ENCODE results near the gene INIP.

Gene INIP

DNA sequence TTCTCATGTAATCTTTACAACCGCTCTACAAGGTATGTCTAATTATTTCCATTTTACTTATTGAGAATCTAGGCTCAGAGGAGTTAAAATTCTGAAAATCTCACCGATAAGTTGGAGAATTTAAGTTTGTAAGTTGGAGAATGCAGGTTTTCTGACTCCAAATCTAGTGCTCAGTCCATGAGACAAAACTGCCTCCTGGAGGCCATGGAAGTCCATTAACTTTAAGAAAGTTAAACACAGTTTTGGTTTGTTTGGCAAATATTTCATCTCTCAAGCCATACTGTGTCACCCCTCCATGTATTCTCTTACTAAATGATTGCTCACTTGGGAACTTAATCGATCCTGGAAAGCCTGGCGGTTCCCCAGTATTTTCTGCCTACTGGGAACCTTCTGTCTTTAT is 52.6 kb downstream of the INIP start:
- DNase-seq: no peak

DNA sequence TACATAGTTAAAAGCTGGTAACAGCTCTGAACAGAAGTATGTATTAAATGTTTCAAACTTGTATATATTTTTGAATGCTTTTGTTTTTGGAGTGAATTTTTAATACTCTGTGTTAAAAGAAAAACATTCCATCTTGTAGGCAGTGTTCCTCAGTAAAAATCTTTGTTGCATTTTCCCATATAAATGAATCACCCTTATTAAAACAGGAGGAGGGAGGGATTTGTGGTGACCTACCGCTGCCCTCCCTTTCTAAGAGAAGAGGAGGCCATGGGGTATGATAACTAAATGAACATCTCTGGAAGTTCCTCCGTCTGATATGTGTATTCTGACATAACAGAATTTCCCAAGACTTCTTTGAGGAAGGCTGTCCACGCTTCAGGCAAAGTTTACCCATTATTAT is 53.4 kb downstream of the INIP start:
- DNase-seq: no peak

DNA sequence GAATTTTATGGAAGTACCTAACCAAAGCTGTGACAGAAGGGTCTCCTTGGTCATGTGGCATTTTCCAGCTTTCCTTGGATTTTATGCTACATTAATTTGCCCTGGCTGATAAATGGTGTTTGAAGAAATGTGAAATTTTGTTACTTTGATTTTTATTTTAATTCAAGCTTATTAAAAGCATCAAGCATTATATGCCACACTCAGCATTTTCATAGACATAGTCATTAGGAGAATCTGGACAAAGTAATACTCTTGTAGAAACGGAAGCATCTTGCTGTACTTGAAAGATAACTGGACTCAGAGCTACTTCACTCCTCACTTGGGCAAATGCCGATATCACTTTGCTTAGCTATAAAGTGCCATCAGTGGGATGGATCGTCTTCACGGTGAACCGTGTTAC is 54.2 kb downstream of the INIP start:
- DNase-seq: no peak

DNA sequence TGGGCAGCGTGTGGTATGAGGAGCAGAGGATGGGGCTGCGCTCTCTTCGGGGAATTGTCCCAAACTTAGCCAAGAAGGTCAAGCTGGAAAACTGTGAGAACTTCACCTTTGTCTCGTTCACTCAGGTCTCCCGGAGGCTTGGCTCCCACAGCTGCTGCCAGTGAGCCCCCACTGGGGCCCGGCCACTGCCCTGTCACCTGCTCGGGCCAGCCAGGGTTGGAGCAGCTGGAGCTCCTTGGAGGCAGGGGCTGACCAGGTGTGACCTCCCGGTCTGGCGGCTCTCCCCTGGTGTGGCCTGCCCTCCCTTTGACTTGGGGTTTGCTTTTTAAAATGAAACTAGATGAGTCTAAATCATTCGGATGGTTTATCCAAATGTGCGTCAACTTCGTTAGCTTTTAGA is 58.0 kb downstream of the INIP start:
- no peak for DNase-seq

DNA sequence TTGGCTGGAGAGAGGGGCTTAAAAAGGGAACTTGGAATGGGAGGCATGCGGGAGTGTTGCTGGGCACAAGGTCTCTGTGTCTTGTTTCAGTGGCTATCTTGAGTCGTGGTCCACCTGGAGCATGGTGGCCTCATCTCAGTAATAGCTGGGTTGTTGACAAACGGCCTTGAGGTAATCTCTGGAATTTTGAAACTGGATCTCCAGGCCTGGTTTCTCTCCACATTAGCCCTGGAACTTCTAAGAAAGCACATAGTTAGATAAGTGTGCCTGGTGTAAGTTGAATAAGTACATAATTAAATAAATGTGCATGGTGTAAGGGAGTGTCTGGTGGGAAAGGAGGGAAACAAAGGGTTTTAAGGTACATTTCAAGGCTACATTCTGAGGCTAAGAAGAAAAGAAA is 62.2 kb downstream of the INIP start:
- DNase-seq: no peak

DNA sequence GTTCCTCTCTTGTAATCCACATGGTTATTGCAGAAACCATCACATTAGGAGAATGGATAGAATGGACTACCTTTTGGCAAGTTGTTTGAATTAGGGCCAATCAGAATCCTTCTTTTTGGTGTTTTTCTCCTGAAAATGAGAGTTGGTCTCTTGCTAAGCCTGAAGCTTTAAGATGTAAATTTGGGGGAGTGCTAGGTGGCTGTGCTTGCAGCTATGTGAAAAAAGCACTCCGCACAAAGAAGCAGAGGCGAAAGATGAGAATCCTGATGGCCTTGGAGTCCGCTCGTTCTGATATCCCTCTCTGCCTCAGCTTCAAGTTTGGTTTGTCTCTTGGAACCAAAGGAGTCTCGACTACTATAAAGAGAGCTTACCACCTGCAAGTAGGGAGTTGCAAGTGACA is 63.6 kb downstream of the INIP start:
- no peak for DNase-seq

DNA sequence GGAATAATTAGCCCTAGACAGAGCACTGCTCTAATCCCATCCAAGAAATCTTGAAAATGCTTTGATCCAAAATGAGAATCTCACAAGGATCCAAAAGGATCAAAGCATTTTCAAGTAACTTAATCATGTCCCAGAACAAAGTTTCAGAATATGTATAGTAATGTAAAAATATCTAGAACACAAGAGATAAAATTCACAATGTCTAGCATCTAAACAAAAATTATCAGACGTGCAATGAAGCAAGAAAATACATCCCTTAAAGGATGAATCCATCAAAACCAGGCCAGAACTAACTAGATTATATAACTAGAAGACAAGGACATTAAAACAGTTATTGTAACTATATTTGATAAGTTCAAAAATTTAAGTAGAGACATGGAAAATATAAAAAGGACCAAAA is 69.3 kb downstream of the INIP start:
- no peak for DNase-seq

DNA sequence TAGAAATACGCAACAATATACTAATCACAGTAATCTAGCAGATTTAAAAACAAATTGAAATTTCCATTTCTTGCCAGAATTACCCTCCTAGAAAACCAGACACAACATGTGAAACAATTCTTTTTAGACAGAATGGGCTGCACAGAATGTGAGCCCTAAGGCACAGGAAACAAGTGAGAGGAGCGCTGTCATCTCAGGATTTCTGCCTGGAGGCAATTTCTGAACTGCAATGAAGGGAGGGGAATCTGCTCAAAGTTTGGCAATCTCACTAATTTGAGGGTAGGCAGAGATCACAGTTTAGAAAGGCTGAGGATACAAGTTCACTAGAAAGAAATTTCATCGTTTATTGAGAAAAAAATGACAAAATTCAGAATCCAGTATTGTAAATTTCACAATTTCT is 70.3 kb downstream of the INIP start:
- no peak for DNase-seq

DNA sequence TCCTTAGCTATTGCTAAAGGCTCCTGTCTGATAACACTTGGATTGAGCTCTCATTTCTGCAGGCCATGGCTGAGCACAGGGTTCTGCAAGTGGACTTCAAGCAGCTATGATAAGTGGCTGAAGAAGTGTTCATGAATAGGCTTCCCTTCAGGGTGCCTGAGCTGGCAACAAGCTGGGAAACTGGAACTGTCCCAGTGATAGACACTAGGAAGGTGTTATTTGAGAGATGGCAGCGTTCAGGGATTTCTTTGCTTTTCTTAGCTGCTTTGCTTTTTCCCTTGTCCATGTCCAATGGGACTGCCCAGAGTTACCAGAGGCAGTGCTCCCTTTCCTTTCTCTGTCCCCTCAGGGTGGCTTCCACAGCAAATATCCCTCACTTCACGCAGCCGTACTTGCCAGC is 75.8 kb downstream of the INIP start:
- no peak for DNase-seq

DNA sequence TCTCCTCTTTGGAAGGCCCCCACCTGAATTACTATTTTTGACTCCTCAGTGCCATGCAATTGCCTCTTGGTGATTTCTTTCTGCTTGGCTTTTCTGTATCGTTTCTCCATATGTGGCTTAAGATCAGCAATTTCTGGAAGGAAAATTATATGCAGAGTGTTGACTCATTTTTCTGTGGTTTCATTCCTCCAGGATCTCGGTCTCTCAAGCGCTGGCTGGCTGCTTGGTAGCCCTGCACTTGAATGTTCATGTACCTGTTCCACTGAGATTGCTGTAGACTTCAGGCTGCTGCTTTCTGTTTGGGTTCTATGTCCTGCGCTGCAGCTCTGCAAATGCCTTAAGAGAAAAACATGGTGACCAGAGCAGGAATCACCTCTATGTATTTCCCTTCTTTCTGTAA is 77.6 kb downstream of the INIP start:
- DNase-seq: no peak

All from NCI-H1105 treated with DMSO at 0.1 percent for 48 hours (cell line).